Muscle layer of duodenum (tissue), 2 donors: ENCODE results near the gene ANKRD29.
A peak's percentile ranks its signal among the peaks of the same experiment; 100 is the strongest.

Experiments used
- H3K27ac ChIP-seq: one replicate; pipeline ENCODE4 v1.7.0; 2013; ENCODE audit warnings: mild to moderate bottlenecking, low read length
- H3K27me3 ChIP-seq: one replicate; pipeline ENCODE4 v1.7.0; 2013; ENCODE audit warnings: low read depth, mild to moderate bottlenecking, control low read depth, low read length
- H3K36me3 ChIP-seq, 2 donors: one replicate each; pipeline ENCODE4 v1.7.0; 2013; ENCODE audit warnings: low read length in 2 of 2, control low read depth in 1 of 2, mild to moderate bottlenecking in 1 of 2; ENCODE audit not compliant: insufficient read depth in 2 of 2, control insufficient read depth in 1 of 2
- H3K4me1 ChIP-seq, 2 donors: one replicate each; pipeline ENCODE4 v1.7.0; 2013; ENCODE audit warnings: low read length in 2 of 2, mild to moderate bottlenecking in 2 of 2, control low read depth in 1 of 2, moderate library complexity in 1 of 2; ENCODE audit not compliant: insufficient read depth in 2 of 2, control insufficient read depth in 1 of 2
- H3K4me3 ChIP-seq, 2 donors: one replicate each; pipeline ENCODE4 v1.7.0; 2013; ENCODE audit warnings: low read length in 2 of 2, low read depth in 1 of 2, mild to moderate bottlenecking in 1 of 2
- H3K9me3 ChIP-seq, 2 donors: one replicate each; pipeline ENCODE4 v1.7.0; 2013; ENCODE audit warnings: low read length in 2 of 2, control low read depth in 1 of 2, mild to moderate bottlenecking in 1 of 2; ENCODE audit not compliant: control insufficient read depth in 1 of 2
- donor health status: healthy.

The ANKRD29 gene

GRCh38 chr18:23662309-23663263 is at the start of gene ANKRD29:
Gene ANKRD29, minus strand, starts transcription at chr18:23662911. Its CDS starts 181 bp downstream, at chr18:23662730.
- no peak within 1 kb of the TSS for H3K27ac ChIP-seq

GRCh38 chr18:23712445-23712844 is 49.7 kb upstream of the ANKRD29 start:
- Histone ChIP-seq H3K27ac (no peak overlapping the region), H3K36me3 (no peaks in the 10 kb centered on the region), H3K4me3 (no peak overlapping the region), H3K27me3 (no peaks in the 10 kb centered on the region), H3K9me3 (no peaks in the 10 kb centered on the region), H3K4me1 (no peaks in the 10 kb centered on the region)

More at GRCh38 chr18:23662309-23663263, at the start of gene ANKRD29:
- H3K4me1 ChIP-seq = peaks cover 0 to 14% of the 10 kb centered on the region in 2 donors
- H3K36me3 ChIP-seq = no peaks in the 10 kb centered on the region
- H3K9me3 ChIP-seq = no peaks in the 10 kb centered on the region
- peaks cover 10% of the 10 kb centered on the region for H3K27me3 ChIP-seq
- peak within 1 kb of the TSS; percentile 72 to 78 for H3K4me3 ChIP-seq

- no peak overlapping the region for H3K27ac ChIP-seq
- H3K4me3 ChIP-seq = no peak overlapping the region
- no peaks in the 10 kb centered on the region for H3K4me1 ChIP-seq
- H3K9me3 ChIP-seq = peaks cover 4 to 5% of the 10 kb centered on the region in 2 donors
- H3K27me3 ChIP-seq = no peaks in the 10 kb centered on the region
- H3K36me3 ChIP-seq = peaks cover 0 to 6% of the 10 kb centered on the region in 2 donors
These were observed 48.7 kb upstream of the ANKRD29 start for GRCh38 chr18:23711426-23711825.

GRCh38 chr18:23710946-23711345 is 48.2 kb upstream of the ANKRD29 start:
- Histone ChIP-seq H3K27ac (no peak overlapping the region), H3K4me1 (no peaks in the 10 kb centered on the region), H3K36me3 (peaks cover 0 to 6% of the 10 kb centered on the region in 2 donors), H3K4me3 (no peak overlapping the region), H3K27me3 (no peaks in the 10 kb centered on the region), H3K9me3 (peaks cover 4 to 5% of the 10 kb centered on the region in 2 donors)

- H3K27me3 ChIP-seq = no peaks in the 10 kb centered on the region
- peaks cover 4 to 5% of the 10 kb centered on the region in 2 donors for H3K9me3 ChIP-seq
- H3K4me1 ChIP-seq = no peaks in the 10 kb centered on the region
- peaks cover 0 to 6% of the 10 kb centered on the region in 2 donors for H3K36me3 ChIP-seq
- H3K4me3 ChIP-seq = no peak overlapping the region
- no peak overlapping the region for H3K27ac ChIP-seq
These were observed 47.4 kb upstream of the ANKRD29 start for GRCh38 chr18:23710068-23710527.

- Histone ChIP-seq H3K27me3 (no peaks in the 10 kb centered on the region), H3K9me3 (peaks cover 4 to 5% of the 10 kb centered on the region in 2 donors), H3K4me3 (no peak overlapping the region), H3K4me1 (no peaks in the 10 kb centered on the region), H3K36me3 (peaks cover 0 to 6% of the 10 kb centered on the region in 2 donors), H3K27ac (no peak overlapping the region)
These were observed 44.4 kb upstream of the ANKRD29 start for GRCh38 chr18:23706971-23707640.

- Histone ChIP-seq H3K4me1 (no peaks in the 10 kb centered on the region), H3K9me3 (peaks cover 4 to 5% of the 10 kb centered on the region in 2 donors), H3K36me3 (peaks cover 0 to 6% of the 10 kb centered on the region in 2 donors), H3K27ac (no peak overlapping the region), H3K27me3 (no peaks in the 10 kb centered on the region), H3K4me3 (no peak overlapping the region)
These were observed 42.1 kb upstream of the ANKRD29 start for GRCh38 chr18:23704806-23705205.

GRCh38 chr18:23703987-23704384 is 41.3 kb upstream of the ANKRD29 start:
- no peaks in the 10 kb centered on the region for H3K27me3 ChIP-seq
- H3K36me3 ChIP-seq = peaks cover 0 to 6% of the 10 kb centered on the region in 2 donors
- no peak overlapping the region for H3K27ac ChIP-seq
- no peak overlapping the region for H3K4me3 ChIP-seq
- H3K9me3 ChIP-seq = peaks cover 4 to 5% of the 10 kb centered on the region in 2 donors
- H3K4me1 ChIP-seq = no peaks in the 10 kb centered on the region

GRCh38 chr18:23703057-23703986 is 40.6 kb upstream of the ANKRD29 start:
- Histone ChIP-seq H3K4me3 (no peak overlapping the region), H3K9me3 (peaks cover 4 to 5% of the 10 kb centered on the region in 2 donors), H3K27ac (no peak overlapping the region), H3K4me1 (no peaks in the 10 kb centered on the region), H3K27me3 (no peaks in the 10 kb centered on the region), H3K36me3 (peaks cover 0 to 6% of the 10 kb centered on the region in 2 donors)

GRCh38 chr18:23702606-23703005 is 39.9 kb upstream of the ANKRD29 start:
- peaks cover 0 to 6% of the 10 kb centered on the region in 2 donors for H3K36me3 ChIP-seq
- no peak overlapping the region for H3K4me3 ChIP-seq
- no peaks in the 10 kb centered on the region for H3K27me3 ChIP-seq
- peaks cover 4 to 5% of the 10 kb centered on the region in 2 donors for H3K9me3 ChIP-seq
- H3K27ac ChIP-seq = no peak overlapping the region
- no peaks in the 10 kb centered on the region for H3K4me1 ChIP-seq
